ENCODE measurements around the gene KBTBD4.
"Not testable (repeated sequence)": the region's sequence is repeated elsewhere in the genome, so short reads cannot be mapped to it uniquely, and the experiment has no call there.

KBTBD4 gene

DNA sequence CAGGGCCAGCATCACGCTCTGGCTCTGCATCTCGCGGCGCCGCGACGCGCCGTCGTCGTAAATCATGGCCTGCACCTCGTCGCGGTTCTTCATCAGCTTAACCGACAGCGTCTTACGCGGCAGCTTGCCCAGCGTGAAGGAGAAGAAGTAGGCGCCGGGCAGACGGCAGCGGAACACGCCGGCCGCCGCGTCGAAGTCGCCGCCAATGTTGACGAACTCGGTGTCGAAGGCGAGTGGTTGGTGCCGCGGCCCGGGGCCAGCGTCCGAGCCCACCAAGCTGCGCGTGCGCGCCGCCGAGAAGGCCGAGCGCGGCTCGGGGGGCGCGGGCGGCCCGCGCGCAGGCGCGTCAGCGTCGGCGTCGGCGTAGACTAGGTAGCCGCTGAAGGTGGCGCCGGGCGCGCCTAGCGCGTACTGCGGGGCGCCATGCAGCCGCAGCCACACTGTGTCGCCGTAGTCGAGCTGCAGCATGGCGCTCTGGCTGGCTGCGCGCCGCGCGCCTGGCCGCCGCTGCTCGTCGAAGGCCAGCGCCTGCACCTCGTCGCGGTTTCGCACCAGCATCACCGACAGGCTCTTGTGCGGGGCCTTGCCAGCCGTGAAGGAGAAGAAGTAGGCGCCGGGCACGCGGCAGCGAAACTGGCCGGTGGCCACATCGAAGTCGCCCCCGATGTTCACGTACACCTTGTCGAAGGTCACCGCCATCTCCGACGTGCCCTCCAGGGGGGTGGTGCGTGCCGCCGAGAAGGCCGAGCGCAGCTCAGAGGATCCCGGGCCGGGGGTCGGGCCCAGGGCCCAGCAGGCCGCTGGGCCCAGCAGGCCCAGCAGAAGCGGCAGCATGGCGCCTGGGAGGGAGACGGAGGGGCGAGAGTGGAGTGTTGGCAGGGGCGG, 11.4 kb upstream of the KBTBD4 start:
- no peak for DNase-seq (ENCODE audit: low read depth)

DNA sequence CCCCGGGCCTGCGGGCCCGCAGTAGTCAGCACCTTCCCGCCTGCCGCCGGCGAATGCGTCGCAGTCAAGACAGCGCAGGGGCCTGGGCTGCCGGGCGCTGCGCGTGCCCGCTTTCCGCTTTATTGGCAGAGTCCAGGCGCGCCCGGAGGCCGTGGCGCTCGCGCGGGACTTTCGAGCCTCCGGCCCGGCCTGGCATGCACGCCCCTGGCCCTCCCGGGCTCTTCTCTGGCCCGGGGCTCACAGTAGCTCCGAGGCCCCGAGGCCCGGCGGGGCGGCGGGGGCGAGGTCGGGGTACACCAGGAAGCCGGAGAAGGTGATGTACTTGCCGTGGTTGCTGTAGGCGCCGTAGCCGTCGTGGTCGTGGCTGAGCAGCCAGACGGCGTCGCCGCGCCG, 10.8 kb upstream of the KBTBD4 start:
- DNase-seq (ENCODE audit: low read depth), result no peak

DNA sequence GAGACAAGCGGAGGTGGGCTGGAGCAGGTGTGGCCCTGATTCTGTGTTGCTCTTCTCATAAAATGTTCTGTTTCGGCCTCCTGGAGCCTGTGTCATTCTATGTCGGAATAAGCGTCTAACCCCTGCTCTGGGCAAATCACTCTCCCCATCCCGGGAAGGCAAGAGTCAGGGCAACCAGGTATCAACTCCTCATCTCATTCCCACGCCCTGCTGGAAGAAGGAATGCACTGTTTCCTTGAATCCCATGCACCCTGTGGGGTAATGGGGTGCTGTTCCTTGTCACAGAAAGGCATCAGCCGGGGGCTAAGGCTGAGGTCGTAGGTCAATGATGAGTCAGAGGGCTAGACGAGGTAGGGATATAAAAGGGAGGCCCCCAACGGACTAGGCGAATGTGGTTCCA, 10.3 kb upstream of the KBTBD4 start:
- DNase-seq (ENCODE audit: low read depth), result no peak

DNA sequence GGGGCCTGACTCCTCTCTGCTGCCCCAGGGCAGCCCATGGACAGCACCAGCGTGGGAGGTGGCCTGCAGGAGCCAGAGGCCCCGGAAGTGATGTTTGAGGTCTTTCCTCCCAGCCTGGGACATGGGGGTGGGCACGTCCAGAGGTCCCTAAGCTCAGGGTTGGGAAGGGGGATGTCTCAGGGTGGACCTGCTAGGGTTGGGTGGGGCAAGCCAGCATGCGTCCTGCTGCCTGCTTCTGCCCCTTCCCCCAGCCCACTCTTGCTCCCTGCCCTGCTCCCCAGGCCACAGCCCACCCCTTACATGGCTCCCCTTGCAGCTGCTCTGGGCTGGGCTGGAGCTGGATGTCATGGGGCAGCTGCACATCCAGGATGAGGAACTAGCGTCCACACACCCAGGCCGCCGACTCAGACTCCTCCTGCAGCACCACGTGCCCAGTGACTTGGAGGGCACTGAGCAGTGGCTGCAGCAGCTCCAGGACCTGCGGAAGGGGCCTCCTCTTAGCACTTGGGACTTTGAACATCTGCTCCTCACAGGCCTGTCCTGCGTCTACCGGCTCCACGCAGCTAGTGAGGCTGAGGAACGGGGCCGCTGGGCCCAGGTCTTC, 9.1 kb upstream of the KBTBD4 start:
- no peak for DNase-seq (ENCODE audit: low read depth)

DNA sequence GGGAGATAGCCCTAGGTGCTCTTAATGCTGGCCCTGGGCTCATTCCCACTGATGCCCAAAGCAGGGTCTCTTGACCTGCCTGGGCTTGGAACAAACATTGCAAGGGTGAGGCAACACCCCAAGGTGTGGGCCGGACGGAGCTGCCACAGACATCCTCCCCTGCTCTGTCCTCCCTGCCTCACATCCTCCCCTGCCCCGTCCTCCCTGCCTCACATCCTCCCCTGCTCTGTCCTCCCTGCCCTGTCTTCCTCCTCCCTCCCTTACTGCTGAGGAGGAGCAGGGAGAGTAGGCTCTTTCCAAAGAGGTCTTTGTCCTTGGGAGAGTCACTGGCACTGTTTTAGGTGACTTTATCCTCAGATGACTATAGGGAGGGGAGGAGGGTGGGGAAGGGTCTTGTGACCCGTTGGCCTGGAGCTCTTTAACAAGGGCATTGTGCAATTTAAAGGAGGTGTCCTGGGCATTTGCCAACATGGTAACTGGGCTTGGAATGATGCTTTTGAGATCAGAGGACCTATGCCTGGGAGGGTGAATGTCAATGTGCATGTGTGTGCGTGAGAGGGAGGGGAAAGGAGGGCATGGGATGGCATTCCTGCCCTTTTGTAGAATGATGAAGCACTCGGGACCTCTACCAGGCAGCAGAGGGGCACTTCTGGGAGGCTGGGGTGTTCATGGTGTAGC, 8.4 kb upstream of the KBTBD4 start:
- DNase-seq (ENCODE audit: low read depth), result no peak

DNA sequence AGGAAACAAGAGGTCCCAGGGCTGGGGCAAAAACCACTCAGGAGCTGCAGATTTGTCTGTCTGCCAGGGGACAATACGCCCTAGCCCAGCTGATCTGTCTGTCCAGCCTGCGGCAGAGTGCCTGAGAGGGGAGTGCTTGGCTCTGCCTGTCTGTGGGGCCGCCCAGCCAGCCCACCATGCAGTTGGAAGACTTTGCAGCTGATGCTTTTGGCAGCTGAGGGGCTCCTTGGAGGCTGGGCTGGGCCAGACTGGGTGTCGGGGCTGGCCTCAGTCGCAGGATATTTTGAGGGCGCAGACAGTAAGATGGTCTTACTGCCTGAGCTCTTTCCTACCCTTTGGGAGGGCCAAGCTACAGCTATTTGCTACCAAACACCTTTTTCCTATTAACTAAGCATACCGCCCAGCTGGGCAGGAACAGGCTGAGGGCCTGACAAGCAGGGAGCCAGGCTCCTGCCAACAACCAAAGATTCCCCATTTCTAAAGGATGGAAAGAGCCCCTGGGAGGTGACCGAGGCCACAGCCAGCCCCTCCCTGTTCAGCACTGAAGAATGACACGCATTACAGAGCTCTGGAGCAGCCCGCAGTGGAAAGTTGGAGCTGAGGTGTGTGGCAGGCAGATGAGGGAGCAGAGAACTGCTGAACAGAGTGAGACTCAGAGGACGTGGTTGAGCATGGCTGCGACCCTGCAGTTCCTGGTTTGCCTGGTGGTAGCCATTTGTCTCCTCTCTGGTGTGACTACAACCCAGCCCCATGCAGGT, 7.5 kb upstream of the KBTBD4 start, which contains the start of gene FAM180B:
Gene FAM180B, plus strand, starts transcription at position 581 of the 758 bp plus-strand sequence. Its CDS starts 91 bp downstream, at position 672.
- no peak for DNase-seq (ENCODE audit: low read depth)

DNA sequence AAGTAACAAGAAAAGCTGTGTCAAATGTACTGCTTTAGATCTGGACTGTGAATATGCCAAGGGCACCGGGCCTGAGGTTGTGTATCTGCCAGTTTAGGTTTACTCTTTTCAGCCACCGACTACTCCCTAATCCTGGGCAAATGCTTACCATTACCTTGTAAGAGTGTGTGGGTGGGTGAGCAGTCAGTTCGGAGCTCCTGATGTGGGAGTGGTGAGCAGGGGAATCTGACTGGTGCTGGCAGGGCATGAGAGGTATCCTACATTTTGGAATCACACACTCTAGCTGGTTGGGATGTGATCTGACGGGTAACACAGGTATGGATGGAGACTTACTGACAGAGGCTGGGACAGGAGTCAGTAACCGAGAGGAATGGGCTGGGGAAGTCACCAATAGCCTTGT, 5.1 kb upstream of the KBTBD4 start:
- DNase-seq (ENCODE audit: low read depth), result no peak

DNA sequence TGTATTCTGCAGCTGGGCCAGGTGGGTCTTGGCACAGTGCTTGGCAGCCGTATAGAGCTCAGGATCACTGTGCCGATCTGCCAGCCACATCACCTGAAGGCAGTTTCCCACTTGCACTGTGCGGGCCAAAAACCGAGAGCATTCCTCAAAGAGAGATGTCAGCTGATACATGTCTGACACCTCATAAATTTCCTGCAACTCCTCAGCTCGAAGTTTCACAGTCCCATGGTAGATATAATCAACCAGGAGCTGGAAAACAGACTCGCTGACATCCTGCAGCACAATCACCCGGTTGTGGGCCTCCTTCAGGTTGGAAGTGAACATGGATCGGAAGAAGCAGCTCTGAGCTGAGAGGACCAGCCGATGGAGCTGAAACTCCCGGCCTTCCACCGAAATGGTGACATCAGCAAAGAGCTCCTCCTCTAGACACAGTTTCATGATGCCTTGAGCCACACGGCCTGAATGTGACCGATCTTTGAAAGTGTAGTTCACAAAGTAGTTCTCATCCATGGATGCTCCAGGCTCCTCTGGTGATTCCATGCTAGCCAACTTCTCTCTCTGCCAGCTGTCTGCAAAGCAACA, 1.2 kb downstream of the KBTBD4 start:
- peak; percentile 50 for DNase-seq (ENCODE audit: low read depth)

DNA sequence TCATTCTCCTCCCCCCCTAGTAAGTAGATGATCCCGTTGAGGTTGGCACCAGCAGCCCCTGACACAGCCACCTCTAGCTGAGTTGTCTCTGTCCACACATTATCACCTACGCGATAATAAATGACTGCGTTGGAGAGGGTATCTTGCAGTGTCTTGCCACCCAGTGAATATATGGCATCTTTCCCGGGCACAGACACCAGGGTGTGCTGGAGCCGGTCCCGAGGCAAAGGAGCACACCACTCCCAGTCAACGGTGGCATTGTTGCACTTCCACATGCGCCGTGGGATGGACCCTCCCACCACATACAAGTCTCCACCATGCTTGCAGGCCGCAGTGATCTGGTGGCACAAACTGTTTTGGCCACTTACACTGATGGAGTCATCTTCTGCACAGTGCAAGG, 5.4 kb downstream of the KBTBD4 start:
- no peak for DNase-seq (ENCODE audit: low read depth)

DNA sequence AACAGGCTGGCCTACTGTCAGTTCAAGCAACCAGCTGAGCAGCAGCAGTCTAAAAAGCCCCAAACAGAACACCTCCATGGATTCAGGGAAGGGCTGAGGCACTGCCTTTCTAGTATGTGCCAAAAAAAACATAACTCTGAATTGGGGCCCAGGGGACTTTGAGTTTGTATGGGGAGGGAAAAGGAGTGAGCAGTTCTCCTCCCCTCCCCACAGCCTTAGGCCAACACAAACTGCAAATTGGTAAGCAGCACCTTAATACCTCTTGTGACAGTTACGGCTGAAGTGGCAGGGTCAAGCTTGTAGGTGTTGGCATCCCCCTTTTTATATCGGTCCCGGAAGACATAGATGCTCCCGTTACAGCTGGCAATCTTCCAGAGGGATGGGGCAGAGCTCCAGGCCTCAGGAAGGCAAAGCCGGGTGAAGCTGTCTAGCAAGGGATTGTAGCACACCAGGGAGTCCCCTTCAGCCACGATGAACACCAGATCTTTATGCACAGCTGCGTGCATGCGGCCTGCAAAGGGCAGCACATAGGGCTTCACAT, 6.0 kb downstream of the KBTBD4 start:
- no peak for DNase-seq (ENCODE audit: low read depth)

DNA sequence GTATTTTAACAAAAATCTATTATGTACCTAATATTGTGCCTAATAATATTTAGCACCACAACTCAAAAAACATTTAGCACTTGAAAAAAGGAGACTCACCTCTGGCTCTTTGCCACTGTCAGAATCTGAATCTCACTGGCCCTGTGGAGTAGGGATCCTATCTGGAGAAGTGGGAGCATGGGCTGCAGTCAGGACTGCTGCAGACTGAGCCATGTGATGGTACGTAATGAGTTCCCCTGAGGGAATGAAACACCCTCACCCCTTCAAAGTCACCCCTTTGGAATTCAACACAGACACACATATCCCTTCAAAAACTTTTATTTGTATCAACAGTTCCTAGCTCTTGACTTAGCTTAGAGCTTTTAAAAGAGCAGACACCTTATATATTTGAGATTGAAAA, 6.9 kb downstream of the KBTBD4 start:
- DNase-seq (ENCODE audit: low read depth), result peak; percentile 83

DNA sequence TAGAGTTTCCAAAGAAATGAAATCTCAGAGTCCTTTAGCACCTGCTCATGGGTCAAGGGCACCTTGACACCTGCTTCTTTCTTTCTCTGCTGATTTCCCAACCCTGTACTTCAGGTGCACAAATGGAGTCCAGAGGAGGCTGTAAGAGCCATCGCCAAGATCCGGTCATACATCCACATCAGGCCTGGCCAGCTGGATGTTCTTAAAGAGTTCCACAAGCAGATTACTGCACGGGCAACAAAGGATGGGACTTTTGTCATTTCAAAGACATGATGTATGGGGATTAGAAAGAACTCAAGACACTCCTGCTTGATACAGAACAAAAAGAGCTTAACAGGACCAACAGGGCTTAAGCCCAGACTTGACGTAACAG, 7.4 kb downstream of the KBTBD4 start:
- no peak for DNase-seq (ENCODE audit: low read depth)

DNA sequence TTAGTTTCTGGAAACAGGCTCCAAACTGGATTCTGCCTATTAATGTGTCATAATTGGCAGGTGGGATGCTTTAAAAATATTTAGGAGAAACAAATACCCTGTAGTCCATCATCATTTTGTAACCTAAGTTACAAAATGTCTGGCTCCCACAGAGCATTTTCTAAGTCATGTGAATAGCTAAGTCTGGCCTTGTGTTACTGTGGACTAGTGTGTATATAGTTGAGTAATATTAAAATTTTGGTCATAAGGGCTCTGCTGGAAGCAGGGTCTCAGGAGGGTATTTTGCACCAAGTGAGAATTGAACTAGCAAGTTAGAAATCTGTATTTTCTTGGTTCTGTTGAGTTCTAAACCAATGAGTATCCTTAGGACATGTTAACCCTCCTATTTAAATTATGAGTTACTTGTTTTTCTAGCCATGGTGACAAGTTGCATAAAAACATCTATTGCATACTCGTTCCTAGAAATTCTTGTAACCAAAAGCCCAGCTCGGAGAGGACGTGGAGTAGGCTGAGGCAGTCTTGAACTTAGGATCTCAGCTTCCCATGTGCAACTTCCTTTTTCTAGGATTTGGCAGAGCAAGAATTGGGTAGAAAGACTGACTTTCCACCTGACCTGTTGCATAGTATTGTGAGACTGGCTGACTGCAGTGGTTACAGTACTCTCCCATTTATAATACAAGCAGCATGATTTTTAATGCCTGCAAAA, 8.0 kb downstream of the KBTBD4 start:
- DNase-seq (ENCODE audit: low read depth), result no peak

DNA sequence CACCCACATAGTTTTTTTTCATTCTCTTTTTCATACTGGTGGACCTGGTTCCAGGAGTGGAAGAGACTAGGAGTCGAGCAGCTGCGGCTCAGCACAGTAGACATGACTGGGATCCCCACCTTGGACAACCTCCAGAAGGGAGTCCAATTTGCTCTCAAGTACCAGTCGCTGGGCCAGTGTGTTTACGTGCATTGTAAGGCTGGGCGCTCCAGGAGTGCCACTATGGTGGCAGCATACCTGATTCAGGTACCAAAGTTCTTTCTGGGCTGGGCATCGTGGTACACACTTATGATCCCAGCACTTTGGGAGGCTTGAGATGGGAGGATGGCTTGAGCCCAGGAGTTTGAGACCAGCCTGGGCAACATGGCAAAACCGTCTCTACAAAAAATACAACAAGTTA, 9.1 kb downstream of the KBTBD4 start:
- no peak for DNase-seq (ENCODE audit: low read depth)

DNA sequence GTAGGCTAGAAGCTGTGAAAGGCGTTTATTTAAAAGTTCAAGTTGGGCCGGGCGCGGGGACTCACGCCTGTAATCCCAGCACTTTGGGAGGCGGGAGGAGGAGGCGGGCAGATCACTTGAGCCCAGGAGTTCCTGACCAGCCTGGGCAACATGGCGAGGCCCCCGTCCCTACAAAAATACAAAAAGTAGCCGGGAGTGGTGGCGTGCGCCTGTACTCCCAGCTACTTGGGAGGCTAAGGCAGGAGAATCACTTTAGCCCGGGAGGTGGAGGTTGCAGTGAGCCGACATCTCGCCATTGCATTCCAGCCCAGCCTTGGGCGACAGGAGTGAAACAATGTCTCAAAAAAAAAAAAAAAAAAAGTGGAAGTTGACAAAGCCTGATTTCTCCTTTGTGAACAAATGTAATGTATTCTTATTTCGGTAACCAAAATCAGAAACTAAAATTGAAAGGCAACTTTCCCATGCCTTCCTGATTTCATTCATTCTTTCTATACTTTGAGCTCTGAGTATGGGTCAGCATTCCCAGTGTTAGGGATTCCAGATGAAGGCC, 12.5 kb downstream of the KBTBD4 start:
- peak; percentile 46 for DNase-seq (ENCODE audit: low read depth)

DNA sequence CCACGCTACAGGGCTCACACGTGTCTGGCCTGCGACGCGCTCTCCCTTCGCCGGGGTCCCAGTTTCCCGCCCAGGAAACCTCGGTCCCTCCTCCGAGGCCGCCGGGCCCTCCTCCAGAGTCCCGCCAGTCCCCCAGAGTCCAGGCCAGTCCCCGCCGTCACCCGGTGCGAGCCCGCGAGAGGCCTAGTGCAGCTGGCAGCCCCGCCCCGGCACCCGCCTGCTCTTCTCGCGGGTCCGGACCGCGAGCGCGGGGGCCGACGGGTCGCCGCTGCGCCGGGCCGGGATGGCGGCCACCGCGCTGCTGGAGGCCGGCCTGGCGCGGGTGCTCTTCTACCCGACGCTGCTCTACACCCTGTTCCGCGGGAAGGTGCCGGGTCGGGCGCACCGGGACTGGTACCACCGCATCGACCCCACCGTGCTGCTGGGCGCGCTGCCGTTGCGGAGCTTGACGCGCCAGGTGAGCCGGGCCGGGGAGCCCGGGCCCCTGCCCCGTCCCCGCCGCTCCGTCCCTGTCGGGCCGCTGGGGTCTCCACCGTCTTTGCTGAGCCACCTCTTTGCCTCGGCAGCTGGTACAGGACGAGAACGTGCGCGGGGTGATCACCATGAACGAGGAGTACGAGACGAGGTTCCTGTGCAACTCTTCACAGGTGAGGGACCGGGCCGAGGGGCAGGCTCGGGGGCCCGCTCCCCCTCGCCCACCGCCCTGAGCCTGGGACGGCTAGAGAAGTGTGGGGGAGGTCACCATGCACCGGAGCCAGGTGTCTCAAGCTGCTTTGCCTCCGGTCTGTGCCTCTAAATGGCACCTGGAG, 13.2 kb downstream of the KBTBD4 start, which contains the start of gene PTPMT1:
Gene PTPMT1, plus strand, starts transcription at position 260 of the 809 bp plus-strand sequence. Its CDS starts 24 bp downstream, at position 284.
- DNase-seq (ENCODE audit: low read depth), result peak; percentile 82

DNA sequence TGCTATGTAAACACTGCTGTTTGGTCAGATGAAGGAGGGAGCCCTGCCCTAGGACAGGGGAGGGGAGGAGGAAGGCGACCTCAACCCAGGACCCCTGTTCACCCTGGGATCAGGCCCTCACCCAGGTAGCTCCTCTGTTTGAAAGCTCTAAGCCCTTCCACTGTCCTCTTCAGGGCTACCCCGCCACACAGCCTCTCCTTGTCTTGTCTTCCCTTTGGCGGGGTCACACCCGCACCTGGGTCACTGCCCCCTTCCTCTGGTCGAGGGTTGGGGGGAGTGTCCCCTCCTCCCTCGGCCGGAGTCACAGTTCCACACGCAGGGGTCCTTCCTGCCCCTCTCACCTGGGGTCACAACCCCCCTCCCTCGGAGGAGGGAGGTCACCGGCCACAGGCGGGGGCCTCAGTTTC, 13.8 kb downstream of the KBTBD4 start:
- DNase-seq (ENCODE audit: low read depth), result no peak

DNA sequence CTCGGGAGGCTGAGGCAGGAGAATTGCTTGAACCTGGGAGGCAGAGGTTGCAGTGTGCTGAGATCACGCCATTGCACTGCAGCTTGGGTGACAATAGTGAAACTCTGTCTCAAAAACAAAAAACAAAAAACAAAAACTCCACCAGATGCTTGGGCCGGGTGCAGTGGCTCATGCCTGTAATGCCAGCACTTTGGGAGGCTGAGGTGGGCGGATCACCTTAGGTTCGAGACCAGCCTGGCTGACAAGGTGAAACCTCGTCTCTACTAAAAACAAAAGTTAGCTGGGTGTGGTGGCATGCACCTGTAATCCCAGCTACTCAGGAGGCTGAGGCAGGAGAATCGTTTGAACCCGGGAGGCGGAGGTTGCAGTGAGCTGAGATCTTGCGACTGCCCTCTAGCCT, 14.4 kb downstream of the KBTBD4 start:
- DNase-seq (ENCODE audit: low read depth), result not testable (repeated sequence)

DNA sequence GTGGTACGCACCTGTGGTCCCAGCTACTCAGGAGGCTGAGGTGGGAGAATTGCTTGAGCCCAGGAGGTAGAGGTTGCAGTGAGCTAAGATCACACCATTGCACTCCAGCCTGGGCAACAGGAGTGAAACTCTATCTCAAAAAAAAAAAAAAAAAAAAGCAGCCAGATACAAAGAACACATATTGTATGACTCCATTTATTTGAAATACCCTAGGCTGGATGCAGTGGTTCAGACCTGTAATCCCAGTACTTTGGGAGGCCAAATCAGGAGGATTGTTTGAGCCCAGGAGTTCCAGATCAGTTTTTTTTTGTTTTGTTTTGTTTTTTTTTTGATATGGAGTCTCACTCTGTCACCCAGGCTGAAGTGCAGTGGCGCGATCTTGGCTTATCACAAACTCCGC, 16.4 kb downstream of the KBTBD4 start:
- not testable (repeated sequence) for DNase-seq (ENCODE audit: low read depth)

DNA sequence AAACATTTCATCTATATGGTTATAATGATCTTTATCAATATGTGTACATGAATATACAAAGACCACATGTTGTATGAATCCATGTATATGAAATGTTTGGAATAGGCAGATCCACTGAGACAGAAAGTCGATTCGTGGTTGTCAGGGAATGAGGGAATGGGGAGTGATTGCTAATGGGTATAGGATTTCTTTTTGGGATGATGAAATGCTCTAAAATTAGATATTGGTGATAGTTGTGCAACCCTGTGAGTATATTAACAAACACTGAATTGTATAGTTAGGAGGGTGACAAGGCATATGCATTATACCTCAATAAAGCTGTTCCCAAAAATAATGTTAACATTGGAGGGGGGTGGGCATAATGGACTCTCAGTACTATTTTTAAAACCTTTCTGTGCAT, 18.3 kb downstream of the KBTBD4 start:
- no peak for DNase-seq (ENCODE audit: low read depth)

Measured in ELR (cell line).